HEK293 (cell line): ENCODE results near the gene RGR.

Experiments
- CTCF ChIA-PET: fragments of 350-600 bp; formaldehyde crosslinking; extraction: SDS; loops from one replicate; lab custom pipeline; 2021; ENCODE audit warnings: antibody characterized with exemption; lab: Yijun Ruan, JAX
- POLR2A ChIA-PET: fragments of 300-600 bp; formaldehyde crosslinking; extraction: SDS; loops from one replicate; lab custom pipeline; 2020; ENCODE audit warnings: antibody characterized with exemption, inconsistent platforms; lab: Yijun Ruan, JAX
- H3K27ac ChIP-seq: fragments of 200-500 bp; sonication (Bioruptor generic); 2 replicates; pipeline ENCODE4 v1.5.1; 2014; ENCODE audit warnings: low read depth, low read length, control low read depth, inconsistent platforms; ENCODE audit errors: extremely low read depth
- H3K36me3 ChIP-seq, 2 experiments: fragments of 200-500 bp in 1 of 2; sonication (Bioruptor generic) in 1 of 2; 1 replicate in 1 of 2; 2 replicates in 1 of 2; pipeline ENCODE4 v1.5.1; 2014 to 2017; ENCODE audit warnings: inconsistent platforms in 2 of 2, low read length in 2 of 2; ENCODE audit not compliant: control insufficient read depth in 2 of 2, insufficient read depth in 1 of 2
- H3K4me1 ChIP-seq: fragments of 200-500 bp; sonication (Bioruptor generic); 2 replicates; pipeline ENCODE4 v1.5.1; 2014; ENCODE audit warnings: mild to moderate bottlenecking, low read length, inconsistent platforms; ENCODE audit not compliant: control insufficient read depth, insufficient read depth
- H3K4me3 ChIP-seq: 2 replicates; pipeline ENCODE4 v1.5.1; 2011; ENCODE audit warnings: low read depth, mild to moderate bottlenecking, control low read depth, low read length, moderate library complexity
- H3K9me3 ChIP-seq: fragments of 200-500 bp; sonication (Bioruptor generic); 2 replicates; pipeline ENCODE4 v1.5.1; 2014; ENCODE audit warnings: low read depth, low read length, inconsistent platforms; ENCODE audit not compliant: control insufficient read depth, insufficient read depth
- BCL11A ChIP-seq: fragments of 450-650 bp; formaldehyde crosslinking; IDR thresholded peaks from 2 replicates; pipeline ENCODE4 v1.5.1; 2016; ENCODE audit warnings: low read depth, missing biosample characterization, missing genetic modification characterization
- CTCF ChIP-seq: fragments of 450-650 bp; formaldehyde crosslinking; IDR thresholded peaks from 2 replicates; pipeline ENCODE4 v1.5.1; 2016; ENCODE audit warnings: missing biosample characterization, missing genetic modification characterization
- MZF1 ChIP-seq: fragments of 450-650 bp; formaldehyde crosslinking; IDR thresholded peaks from 2 replicates; pipeline ENCODE4 v1.5.1; 2017; ENCODE audit warnings: missing biosample characterization, missing genetic modification characterization, borderline replicate concordance
- SCRT1 ChIP-seq: fragments of 450-650 bp; formaldehyde crosslinking; IDR thresholded peaks from 2 replicates; pipeline ENCODE4 v1.5.1; 2016; ENCODE audit warnings: missing biosample characterization, missing genetic modification characterization, borderline replicate concordance
- TCF7L2 ChIP-seq: IDR thresholded peaks from 2 replicates; pipeline ENCODE4 v1.6.1; 2011; ENCODE audit warnings: low read depth, mild to moderate bottlenecking, inconsistent platforms, low read length, moderate library complexity, borderline replicate concordance
- ZBTB20 ChIP-seq: fragments of 450-650 bp; formaldehyde crosslinking; IDR thresholded peaks from 2 replicates; pipeline ENCODE4 v1.5.1; 2016; ENCODE audit warnings: missing biosample characterization, missing genetic modification characterization
- ZNF114 ChIP-seq: fragments of 450-650 bp; formaldehyde crosslinking; IDR thresholded peaks from 2 replicates; pipeline ENCODE4 v1.5.0; 2017; ENCODE audit warnings: missing biosample characterization, missing genetic modification characterization
- ZNF155 ChIP-seq: fragments of 450-650 bp; formaldehyde crosslinking; IDR thresholded peaks from 2 replicates; pipeline ENCODE4 v1.5.1; 2016; ENCODE audit warnings: missing biosample characterization, missing genetic modification characterization
- ZNF214 ChIP-seq: fragments of 450-650 bp; formaldehyde crosslinking; IDR thresholded peaks from 2 replicates; pipeline ENCODE4 v1.5.1; 2017; ENCODE audit warnings: missing biosample characterization, mild to moderate bottlenecking, missing genetic modification characterization, borderline replicate concordance
- ZNF248 ChIP-seq: fragments of 450-650 bp; formaldehyde crosslinking; IDR thresholded peaks from 2 replicates; pipeline ENCODE4 v1.5.1; 2017; ENCODE audit warnings: missing biosample characterization, missing genetic modification characterization
- ZNF394 ChIP-seq: fragments of 450-650 bp; formaldehyde crosslinking; IDR thresholded peaks from 2 replicates; pipeline ENCODE4 v1.5.1; 2016; ENCODE audit warnings: missing biosample characterization, missing genetic modification characterization, mild to moderate bottlenecking, moderate library complexity, borderline replicate concordance
- ZNF473 ChIP-seq: fragments of 450-650 bp; formaldehyde crosslinking; IDR thresholded peaks from 2 replicates; pipeline ENCODE4 v1.5.1; 2017; ENCODE audit warnings: missing biosample characterization, missing genetic modification characterization
- ZNF626 ChIP-seq: fragments of 450-650 bp; sonication (Bioruptor Pico); formaldehyde crosslinking; IDR thresholded peaks from 2 replicates; pipeline ENCODE4 v1.5.1; 2018; ENCODE audit warnings: missing biosample characterization, missing genetic modification characterization, inconsistent platforms
- ZNF645 ChIP-seq: fragments of 450-650 bp; formaldehyde crosslinking; IDR thresholded peaks from 2 replicates; pipeline ENCODE4; 2016; ENCODE audit warnings: missing biosample characterization, missing genetic modification characterization
- ZNF670 ChIP-seq: fragments of 450-650 bp; formaldehyde crosslinking; IDR thresholded peaks from 2 replicates; pipeline ENCODE4 v1.5.1; 2016; ENCODE audit warnings: missing biosample characterization, missing genetic modification characterization, low read depth
- ZNF747 ChIP-seq: fragments of 450-650 bp; formaldehyde crosslinking; IDR thresholded peaks from 2 replicates; pipeline ENCODE4 v1.5.1; 2016; ENCODE audit warnings: missing biosample characterization, missing genetic modification characterization
- ZNF768 ChIP-seq: fragments of 450-650 bp; formaldehyde crosslinking; IDR thresholded peaks from 2 replicates; pipeline ENCODE4 v1.5.1; 2018; ENCODE audit warnings: missing biosample characterization, mild to moderate bottlenecking, missing genetic modification characterization
- ZNF776 ChIP-seq: fragments of 450-650 bp; formaldehyde crosslinking; IDR thresholded peaks from 2 replicates; pipeline ENCODE4 v1.5.0; 2017; ENCODE audit warnings: missing biosample characterization, missing genetic modification characterization, borderline replicate concordance
- ZNF777 ChIP-seq: fragments of 450-650 bp; formaldehyde crosslinking; IDR thresholded peaks from 2 replicates; pipeline ENCODE4 v1.5.1; 2017; ENCODE audit warnings: missing biosample characterization, missing genetic modification characterization, borderline replicate concordance
- ZNF791 ChIP-seq: fragments of 450-650 bp; formaldehyde crosslinking; IDR thresholded peaks from 2 replicates; pipeline ENCODE4 v1.5.1; 2016; ENCODE audit warnings: missing biosample characterization, missing genetic modification characterization
- TF ChIP-seq, protein P1 (sequence below): fragments of 450-650 bp; formaldehyde crosslinking; IDR thresholded peaks from 2 replicates; pipeline ENCODE4 v1.5.1; 2016; ENCODE audit warnings: missing biosample characterization, missing genetic modification characterization
- TF ChIP-seq, protein P2 (sequence below): fragments of 450-650 bp; formaldehyde crosslinking; IDR thresholded peaks from 2 replicates; pipeline ENCODE4 v1.5.1; 2017; ENCODE audit warnings: missing biosample characterization, missing genetic modification characterization
- TF ChIP-seq, protein P3 (sequence below): fragments of 450-650 bp; formaldehyde crosslinking; IDR thresholded peaks from 2 replicates; pipeline ENCODE4 v1.5.1; 2016; ENCODE audit warnings: missing biosample characterization, missing genetic modification characterization

Gene RGR

GRCh38 chr10:84257343-84258020, 12.6 kb downstream of the RGR start:
- TF ChIP-seq ZNF248 (tag by site-specific recombination) (no peak), BCL11A (no peak), ZNF114 (no peak), ZNF626 (tag by site-specific recombination) (no peak), CTCF (tag by site-specific recombination) (no peak), ZBTB20 (tag by site-specific recombination) (no peak), ZNF155 (tag by site-specific recombination) (no peak), ZNF777 (tag by site-specific recombination) (no peak), ZNF670 (tag by site-specific recombination) (no peak), SCRT1 (tag by site-specific recombination) (no peak), ZNF747 (tag by site-specific recombination) (no peak), ZNF214 (tag by site-specific recombination) (no peak), ZNF645 (no peak), ZNF768 (no peak), ZNF473 (tag by site-specific recombination) (no peak), ZNF394 (no peak), TCF7L2 (no peak)
- TF ChIP-seq, protein P1, sequence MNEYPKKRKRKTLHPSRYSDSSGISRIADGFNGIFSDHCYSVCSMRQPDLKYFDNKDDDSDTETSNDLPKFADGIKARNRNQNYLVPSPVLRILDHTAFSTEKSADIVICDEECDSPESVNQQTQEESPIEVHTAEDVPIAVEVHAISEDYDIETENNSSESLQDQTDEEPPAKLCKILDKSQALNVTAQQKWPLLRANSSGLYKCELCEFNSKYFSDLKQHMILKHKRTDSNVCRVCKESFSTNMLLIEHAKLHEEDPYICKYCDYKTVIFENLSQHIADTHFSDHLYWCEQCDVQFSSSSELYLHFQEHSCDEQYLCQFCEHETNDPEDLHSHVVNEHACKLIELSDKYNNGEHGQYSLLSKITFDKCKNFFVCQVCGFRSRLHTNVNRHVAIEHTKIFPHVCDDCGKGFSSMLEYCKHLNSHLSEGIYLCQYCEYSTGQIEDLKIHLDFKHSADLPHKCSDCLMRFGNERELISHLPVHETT (tag by site-specific recombination): no peak
- TF ChIP-seq, all 188 proteins: peak for 0
- Histone ChIP-seq H3K9me3 (no peaks in the 10 kb centered on the region), H3K36me3 (no peaks in the 10 kb centered on the region), H3K27ac (no peak overlapping the region), H3K4me1 (no peaks in the 10 kb centered on the region), H3K4me3 (no peak overlapping the region)
- CTCF ChIA-PET: interaction anchor here (0.7 to 2.4 kb wide), 11 partner anchors 10 to 280 kb away, joined by 3 to 18 read pairs (median 4); partner anchors contain the start of gene RGR
- POLR2A ChIA-PET: no interaction called here

DNA sequence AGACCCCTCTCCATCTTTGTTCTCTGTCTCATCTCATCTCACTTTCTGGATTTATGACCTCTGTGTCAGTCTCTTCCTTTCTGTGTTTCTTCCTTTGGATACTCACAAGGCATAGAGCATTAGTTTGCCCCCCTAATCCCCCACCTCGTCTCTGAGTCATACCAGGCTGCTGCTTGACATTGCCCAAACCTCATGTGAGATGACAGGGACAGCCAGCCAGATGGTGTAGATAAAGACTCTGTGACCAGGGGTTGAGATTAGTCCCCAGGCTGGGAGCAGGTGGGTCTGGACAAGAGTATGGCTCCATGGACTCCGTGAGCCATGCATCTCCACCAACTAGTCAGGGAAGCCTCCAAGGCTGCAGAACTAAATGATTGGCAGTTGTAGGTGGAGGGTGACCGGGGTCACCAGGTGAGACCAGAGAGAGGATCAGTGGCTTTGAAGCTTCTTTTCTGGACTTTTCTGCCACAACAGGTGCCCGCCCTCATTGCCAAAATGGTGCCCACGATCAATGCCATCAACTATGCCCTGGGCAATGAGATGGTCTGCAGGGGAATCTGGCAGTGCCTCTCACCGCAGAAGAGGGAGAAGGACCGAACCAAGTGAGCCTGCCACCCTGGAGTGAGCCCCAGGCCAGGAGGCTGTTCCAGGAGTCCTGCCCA, 13.3 kb downstream of the RGR start:
- ChIA-PET CTCF (interaction anchor here (0.7 to 2.0 kb wide), 2 partner anchors 9 to 110 kb away, joined by 4 to 5 read pairs; no protein-coding TSS in a partner anchor), POLR2A (no interaction called here)
- Histone ChIP-seq H3K9me3 (no peaks in the 10 kb centered on the region), H3K4me1 (no peaks in the 10 kb centered on the region), H3K4me3 (no peak overlapping the region), H3K36me3 (no peaks in the 10 kb centered on the region), H3K27ac (no peak overlapping the region)
- TF ChIP-seq ZNF791 (tag by site-specific recombination): no peak
- TF ChIP-seq MZF1 (tag by site-specific recombination): no peak
- TF ChIP-seq, protein P2, sequence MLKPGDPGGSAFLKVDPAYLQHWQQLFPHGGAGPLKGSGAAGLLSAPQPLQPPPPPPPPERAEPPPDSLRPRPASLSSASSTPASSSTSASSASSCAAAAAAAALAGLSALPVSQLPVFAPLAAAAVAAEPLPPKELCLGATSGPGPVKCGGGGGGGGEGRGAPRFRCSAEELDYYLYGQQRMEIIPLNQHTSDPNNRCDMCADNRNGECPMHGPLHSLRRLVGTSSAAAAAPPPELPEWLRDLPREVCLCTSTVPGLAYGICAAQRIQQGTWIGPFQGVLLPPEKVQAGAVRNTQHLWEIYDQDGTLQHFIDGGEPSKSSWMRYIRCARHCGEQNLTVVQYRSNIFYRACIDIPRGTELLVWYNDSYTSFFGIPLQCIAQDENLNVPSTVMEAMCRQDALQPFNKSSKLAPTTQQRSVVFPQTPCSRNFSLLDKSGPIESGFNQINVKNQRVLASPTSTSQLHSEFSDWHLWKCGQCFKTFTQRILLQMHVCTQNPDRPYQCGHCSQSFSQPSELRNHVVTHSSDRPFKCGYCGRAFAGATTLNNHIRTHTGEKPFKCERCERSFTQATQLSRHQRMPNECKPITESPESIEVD: no peak
- TF ChIP-seq, protein P3, sequence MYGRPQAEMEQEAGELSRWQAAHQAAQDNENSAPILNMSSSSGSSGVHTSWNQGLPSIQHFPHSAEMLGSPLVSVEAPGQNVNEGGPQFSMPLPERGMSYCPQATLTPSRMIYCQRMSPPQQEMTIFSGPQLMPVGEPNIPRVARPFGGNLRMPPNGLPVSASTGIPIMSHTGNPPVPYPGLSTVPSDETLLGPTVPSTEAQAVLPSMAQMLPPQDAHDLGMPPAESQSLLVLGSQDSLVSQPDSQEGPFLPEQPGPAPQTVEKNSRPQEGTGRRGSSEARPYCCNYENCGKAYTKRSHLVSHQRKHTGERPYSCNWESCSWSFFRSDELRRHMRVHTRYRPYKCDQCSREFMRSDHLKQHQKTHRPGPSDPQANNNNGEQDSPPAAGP (tag by site-specific recombination): no peak
- no peak for TF ChIP-seq ZNF776 (tag by site-specific recombination)
